Dendritic cell treated with granulocyte-macrophage colony-stimulating factor and Interleukin-4, amounts not matched to agents 40 ng/mL and 50 ng/mL, for 4 days (primary cell): ENCODE results near the gene EXOC3L1.

Experiments used
- H3K27ac Mint-ChIP-seq: one replicate; pipeline ENCODE4 v1.8.0; 2022; ENCODE audit warnings: mild to moderate bottlenecking, mixed read lengths
- H3K27me3 Mint-ChIP-seq: one replicate; pipeline ENCODE4 v1.8.0; 2022; ENCODE audit warnings: mild to moderate bottlenecking, mixed read lengths
- H3K36me3 Mint-ChIP-seq: one replicate; pipeline ENCODE4 v1.8.0; 2022; ENCODE audit warnings: low read depth, mixed read lengths
- H3K4me1 Mint-ChIP-seq: one replicate; pipeline ENCODE4 v1.8.0; 2022; ENCODE audit warnings: low read depth, mixed read lengths
- H3K4me3 Mint-ChIP-seq: one replicate; pipeline ENCODE4 v1.8.0; 2022; ENCODE audit warnings: mild to moderate bottlenecking, moderate library complexity, mixed read lengths
- H3K9me3 Mint-ChIP-seq: one replicate; pipeline ENCODE4 v1.8.0; 2022; ENCODE audit warnings: mixed read lengths
- intact Hi-C: fragments of 100-400 bp; cut with micrococcal nuclease; formaldehyde crosslinking; loops from one replicate; pipeline ENCODE4 v1.15.0; 2022

Gene EXOC3L1

GRCh38 chr16:67174706-67175231, 15.2 kb downstream of the EXOC3L1 start:
- H3K36me3 Mint-ChIP-seq, result peaks cover 51% of the 10 kb centered on the region
- H3K9me3 Mint-ChIP-seq, result no peaks in the 10 kb centered on the region
- H3K27me3 Mint-ChIP-seq, result peaks cover 76% of the 10 kb centered on the region
- H3K4me3 Mint-ChIP-seq, result peak overlapping the region; percentile 84
- peak overlapping the region; percentile 88 for H3K27ac Mint-ChIP-seq
- intact Hi-C loops, result no loop called here
- H3K4me1 Mint-ChIP-seq, result peaks cover 66% of the 10 kb centered on the region

- Mint-ChIP-seq H3K4me3 (peak overlapping the region; percentile 84), H3K27ac (peak overlapping the region; percentile 88), H3K4me1 (peaks cover 70% of the 10 kb centered on the region), H3K27me3 (peaks cover 74% of the 10 kb centered on the region), H3K9me3 (no peaks in the 10 kb centered on the region), H3K36me3 (peaks cover 46% of the 10 kb centered on the region)
- intact Hi-C loops, result no loop called here
Observed at GRCh38 chr16:67173808-67174705, 15.9 kb downstream of the EXOC3L1 start.

DNA sequence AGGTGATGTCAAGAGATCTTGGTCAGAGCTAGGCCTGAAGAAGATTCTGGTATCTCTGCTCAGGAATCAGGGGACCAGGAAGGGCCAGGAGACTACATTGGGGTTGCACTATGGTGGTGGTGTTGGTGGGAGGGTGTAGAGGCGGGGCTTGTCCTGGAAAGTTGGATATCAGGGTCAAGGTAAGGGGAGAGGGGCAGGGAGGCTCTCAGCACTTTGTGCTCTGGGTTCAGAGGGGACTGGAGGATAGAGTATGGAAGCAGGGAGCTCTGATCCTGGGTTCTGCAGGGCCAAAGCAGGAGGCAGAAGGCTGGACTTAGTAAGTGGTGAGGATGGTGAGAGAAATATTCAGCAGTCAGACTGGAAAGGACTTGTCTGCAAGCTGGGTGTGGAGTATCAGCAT, 16.6 kb downstream of the EXOC3L1 start:
- Mint-ChIP-seq H3K36me3 (peaks cover 49% of the 10 kb centered on the region), H3K4me3 (peak overlapping the region; percentile 84), H3K9me3 (no peaks in the 10 kb centered on the region), H3K4me1 (peaks cover 70% of the 10 kb centered on the region), H3K27ac (peak overlapping the region; percentile 88), H3K27me3 (peaks cover 75% of the 10 kb centered on the region)
- intact Hi-C loops, result no loop called here

- H3K4me3 Mint-ChIP-seq, result peak overlapping the region; percentile 66
- no peaks in the 10 kb centered on the region for H3K9me3 Mint-ChIP-seq
- peaks cover 55% of the 10 kb centered on the region for H3K36me3 Mint-ChIP-seq
- intact Hi-C loops, result no loop called here
- peaks cover 80% of the 10 kb centered on the region for H3K4me1 Mint-ChIP-seq
- H3K27me3 Mint-ChIP-seq, result peaks cover 77% of the 10 kb centered on the region
- H3K27ac Mint-ChIP-seq, result peak overlapping the region; percentile 88
Observed at GRCh38 chr16:67170949-67171649, 18.8 kb downstream of the EXOC3L1 start.

GRCh38 chr16:67170168-67170948, 19.6 kb downstream of the EXOC3L1 start, which contains the start of gene NOL3:
Gene NOL3, plus strand, starts transcription at chr16:67170538.
- peaks cover 50% of the 10 kb centered on the region for H3K36me3 Mint-ChIP-seq
- H3K27me3 Mint-ChIP-seq, result peaks cover 78% of the 10 kb centered on the region
- H3K27ac Mint-ChIP-seq, result peak within 1 kb of the TSS; percentile 88
- H3K9me3 Mint-ChIP-seq, result no peaks in the 10 kb centered on the region
- intact Hi-C loops, result no loop called here
- peaks cover 87% of the 10 kb centered on the region for H3K4me1 Mint-ChIP-seq
- H3K4me3 Mint-ChIP-seq, result peak within 1 kb of the TSS; percentile 72

DNA sequence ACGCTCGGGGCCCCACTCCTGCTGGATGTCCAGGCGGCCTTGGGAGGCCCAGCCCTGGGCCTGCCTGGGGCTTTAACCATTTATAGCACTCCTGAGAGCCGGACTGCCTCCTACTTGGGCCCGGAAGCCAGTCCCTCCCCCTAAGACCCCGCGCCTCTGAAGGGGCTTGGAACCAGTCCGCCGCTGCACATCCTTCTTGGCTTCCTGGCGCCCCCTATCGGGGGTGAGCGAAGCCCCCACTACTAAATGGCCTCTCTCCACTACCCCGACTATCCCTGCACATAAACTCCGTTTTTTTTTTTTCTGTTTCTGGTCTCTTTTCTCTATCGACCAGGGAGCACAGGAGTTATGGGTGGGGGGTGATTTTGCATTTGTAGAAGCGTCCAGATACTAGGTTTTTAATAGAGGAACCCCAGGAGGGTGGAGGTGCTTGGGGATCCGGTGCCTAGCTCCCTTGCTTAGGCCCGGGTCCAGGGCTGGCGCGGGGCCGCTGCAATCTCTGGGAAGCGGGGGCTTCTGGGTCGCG, 20.2 kb downstream of the EXOC3L1 start:
- peak overlapping the region; percentile 72 for H3K4me3 Mint-ChIP-seq
- intact Hi-C loops, result no loop called here
- H3K36me3 Mint-ChIP-seq, result peaks cover 50% of the 10 kb centered on the region
- peaks cover 78% of the 10 kb centered on the region for H3K27me3 Mint-ChIP-seq
- peak overlapping the region; percentile 88 for H3K27ac Mint-ChIP-seq
- no peaks in the 10 kb centered on the region for H3K9me3 Mint-ChIP-seq
- H3K4me1 Mint-ChIP-seq, result peaks cover 92% of the 10 kb centered on the region

- intact Hi-C loops, result no loop called here
- peaks cover 88% of the 10 kb centered on the region for H3K4me1 Mint-ChIP-seq
- no peaks in the 10 kb centered on the region for H3K9me3 Mint-ChIP-seq
- H3K4me3 Mint-ChIP-seq, result no peak overlapping the region
- H3K27me3 Mint-ChIP-seq, result peaks cover 75% of the 10 kb centered on the region
- peaks cover 50% of the 10 kb centered on the region for H3K36me3 Mint-ChIP-seq
- H3K27ac Mint-ChIP-seq, result peak overlapping the region; percentile 88
Observed at GRCh38 chr16:67169011-67169451, 20.9 kb downstream of the EXOC3L1 start.

GRCh38 chr16:67167588-67167987, 22.3 kb downstream of the EXOC3L1 start:
- H3K27me3 Mint-ChIP-seq, result peaks cover 77% of the 10 kb centered on the region
- H3K36me3 Mint-ChIP-seq, result peaks cover 50% of the 10 kb centered on the region
- no peak overlapping the region for H3K4me3 Mint-ChIP-seq
- peak overlapping the region; percentile 80 for H3K27ac Mint-ChIP-seq
- H3K9me3 Mint-ChIP-seq, result no peaks in the 10 kb centered on the region
- intact Hi-C loops, result no loop called here
- peaks cover 89% of the 10 kb centered on the region for H3K4me1 Mint-ChIP-seq

GRCh38 chr16:67166598-67167168, 23.3 kb downstream of the EXOC3L1 start:
- Mint-ChIP-seq H3K4me3 (peak overlapping the region; percentile 57), H3K4me1 (peaks cover 86% of the 10 kb centered on the region), H3K27me3 (peaks cover 77% of the 10 kb centered on the region), H3K27ac (peak overlapping the region; percentile 80), H3K36me3 (peaks cover 45% of the 10 kb centered on the region), H3K9me3 (no peaks in the 10 kb centered on the region)
- intact Hi-C loops, result no loop called here

GRCh38 chr16:67166110-67166547, 23.8 kb downstream of the EXOC3L1 start:
- peaks cover 84% of the 10 kb centered on the region for H3K4me1 Mint-ChIP-seq
- peaks cover 76% of the 10 kb centered on the region for H3K27me3 Mint-ChIP-seq
- H3K9me3 Mint-ChIP-seq, result no peaks in the 10 kb centered on the region
- intact Hi-C loops, result no loop called here
- peak overlapping the region; percentile 80 for H3K27ac Mint-ChIP-seq
- peak overlapping the region; percentile 57 for H3K4me3 Mint-ChIP-seq
- peaks cover 40% of the 10 kb centered on the region for H3K36me3 Mint-ChIP-seq

- no peaks in the 10 kb centered on the region for H3K9me3 Mint-ChIP-seq
- H3K4me1 Mint-ChIP-seq, result peaks cover 87% of the 10 kb centered on the region
- intact Hi-C loops, result no loop called here
- peak overlapping the region; percentile 80 for H3K27ac Mint-ChIP-seq
- H3K27me3 Mint-ChIP-seq, result peaks cover 79% of the 10 kb centered on the region
- H3K4me3 Mint-ChIP-seq, result peak overlapping the region; percentile 72
- H3K36me3 Mint-ChIP-seq, result peaks cover 37% of the 10 kb centered on the region
Observed at GRCh38 chr16:67165121-67166078, 24.5 kb downstream of the EXOC3L1 start.

DNA sequence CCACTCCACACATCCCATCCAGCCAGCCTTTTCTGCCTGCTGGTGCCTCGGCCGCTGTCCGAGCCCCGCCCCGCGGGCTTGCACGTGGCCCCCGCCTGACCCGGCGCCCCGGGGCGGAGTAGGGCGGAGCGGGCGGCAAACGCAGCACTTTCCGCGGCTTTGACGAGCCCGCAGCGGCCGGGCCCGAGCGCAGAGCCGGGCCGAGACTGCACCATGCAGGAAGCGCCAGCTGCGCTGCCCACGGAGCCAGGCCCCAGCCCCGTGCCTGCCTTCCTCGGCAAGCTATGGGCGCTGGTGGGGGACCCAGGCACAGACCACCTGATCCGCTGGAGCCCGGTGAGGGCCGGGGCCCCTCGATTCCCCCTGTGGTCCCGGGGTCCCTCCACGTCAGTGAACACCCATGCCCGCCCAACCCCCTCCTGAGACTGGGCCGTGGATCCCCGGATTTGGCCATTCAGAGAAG, 25.3 kb downstream of the EXOC3L1 start, which contains the start of gene HSF4:
Gene HSF4 (plus strand): TSS at position 147 of the 463 bp plus-strand sequence. CDS start 67 bp downstream, at position 214.
- peaks cover 43% of the 10 kb centered on the region for H3K36me3 Mint-ChIP-seq
- intact Hi-C loops, result no loop called here
- peak within 1 kb of the TSS; percentile 80 for H3K27ac Mint-ChIP-seq
- peak within 1 kb of the TSS; percentile 72 for H3K4me3 Mint-ChIP-seq
- peaks cover 79% of the 10 kb centered on the region for H3K27me3 Mint-ChIP-seq
- H3K4me1 Mint-ChIP-seq, result peaks cover 83% of the 10 kb centered on the region
- no peaks in the 10 kb centered on the region for H3K9me3 Mint-ChIP-seq
